BJ (cell line): ENCODE measurements around the gene AK5. TPM values are rescaled to one million over a fixed set of nuclear protein-coding genes. Genes with fewer than 3 reads are reported as not detected.

ENCODE experiments used
- CTCF ChIA-PET: fragments of 350-600 bp; formaldehyde crosslinking; extraction: SDS; loops from one replicate; lab custom pipeline; 2021; ENCODE audit warnings: antibody characterized with exemption, inconsistent platforms; lab: Yijun Ruan, JAX
- POLR2A ChIA-PET: fragments of 300-600 bp; sonication (Branson Sonifier 250); formaldehyde crosslinking; extraction: SDS; loops from one replicate; lab custom pipeline; 2021; ENCODE audit warnings: antibody characterized with exemption; lab: Charles Lee
- DNase-seq: peaks from one replicate; pipeline ENCODE4 v3.0.0-alpha.2; 2011; ENCODE audit warnings: low read depth
- H3K27me3 ChIP-seq: 2 replicates; pipeline ENCODE4 v1.6.0; 2011; ENCODE audit warnings: low read length; ENCODE audit not compliant: control insufficient read depth, insufficient read depth
- H3K36me3 ChIP-seq: 2 replicates; pipeline ENCODE4 v1.5.1; 2011; ENCODE audit warnings: low read length; ENCODE audit not compliant: control insufficient read depth, insufficient read depth
- H3K4me3 ChIP-seq: 2 replicates; pipeline ENCODE4 v1.5.1; 2011; ENCODE audit warnings: low read depth, mild to moderate bottlenecking, control low read depth, low read length
- CTCF ChIP-seq: IDR thresholded peaks from 2 replicates; pipeline ENCODE4 v1.5.1; 2011; ENCODE audit warnings: low read depth, mild to moderate bottlenecking, control low read depth, inconsistent platforms, low read length, moderate library complexity; ENCODE audit not compliant: insufficient read depth
- polyA plus RNA-seq: library from polyadenylated mRNA; depleted of rRNA; stranded (reverse); fragments of >200 nt; gene quantifications from 2 replicates; pipeline ENCODE4 v1.2.3, GENCODE V29; 2011

Gene AK5
- polyA plus RNA-seq, 1 experiment: 7.8 TPM

- peak; percentile 39 for TF ChIP-seq CTCF
- Histone ChIP-seq H3K4me3 (no peak overlapping the region), H3K36me3 (no peaks in the 10 kb centered on the region), H3K27me3 (no peaks in the 10 kb centered on the region)
- POLR2A ChIA-PET: no interaction called here
- DNase-seq: no peak
- CTCF ChIA-PET: interaction anchor here (2.2 kb wide), 1 partner anchor 11 kb away, joined by 7 read pairs; no protein-coding TSS in a partner anchor
Observed at GRCh38 chr1:77313491-77313890, 31.7 kb downstream of the AK5 start.

- CTCF ChIA-PET: no interaction called here
- TF ChIP-seq CTCF: no peak
- POLR2A ChIA-PET: no interaction called here
Observed at GRCh38 chr1:77316006-77316405, 34.2 kb downstream of the AK5 start.

GRCh38 chr1:77316966-77317365 lies 35.1 kb downstream of the AK5 start:
- H3K27me3 ChIP-seq: no peaks in the 10 kb centered on the region
- no peak for DNase-seq
- ChIA-PET POLR2A (no interaction called here), CTCF (interaction anchor here (1.1 to 1.2 kb wide), 2 partner anchors 9 to 15 kb away, joined by 4 to 5 read pairs; no protein-coding TSS in a partner anchor)
- no peak overlapping the region for H3K4me3 ChIP-seq
- no peak for TF ChIP-seq CTCF
- no peaks in the 10 kb centered on the region for H3K36me3 ChIP-seq

More at GRCh38 chr1:77316006-77316405, 34.2 kb downstream of the AK5 start:
- Histone ChIP-seq H3K4me3 (no peak overlapping the region), H3K27me3 (no peaks in the 10 kb centered on the region), H3K36me3 (no peaks in the 10 kb centered on the region)
- DNase-seq: peak; percentile 16

GRCh38 chr1:77319036-77319705 lies 37.4 kb downstream of the AK5 start:
- no peak for TF ChIP-seq CTCF
- no peak for DNase-seq
- POLR2A ChIA-PET: no interaction called here
- Histone ChIP-seq H3K4me3 (no peak overlapping the region), H3K36me3 (no peaks in the 10 kb centered on the region), H3K27me3 (no peaks in the 10 kb centered on the region)
- CTCF ChIA-PET: no interaction called here

- ChIA-PET CTCF (no interaction called here), POLR2A (interaction anchor here (0.6 kb wide), 1 partner anchor 27 kb away, joined by 3 read pairs; no protein-coding TSS in a partner anchor)
- TF ChIP-seq CTCF: no peak
- Histone ChIP-seq H3K27me3 (no peaks in the 10 kb centered on the region), H3K36me3 (no peaks in the 10 kb centered on the region), H3K4me3 (no peak overlapping the region)
- peak; percentile 66 for DNase-seq
Observed at GRCh38 chr1:77322061-77322900, 40.5 kb downstream of the AK5 start.
